HCT116 (cell line): ENCODE measurements around the gene SLC13A3. TPM values are rescaled to one million over a fixed set of nuclear protein-coding genes. Genes with fewer than 3 reads are reported as not detected.

ENCODE experiments used
- ATAC-seq: fragments of 200-7000 bp; cut with Tn5 transposase; 2 replicates; pipeline ENCODE4 v1.9.1; 2020; ENCODE audit warnings: mild to moderate bottlenecking, moderate library complexity
- BruUV-seq: library from RNA; stranded (reverse); fragments of 400-500 nt; replicated peaks from 2 replicates; lab custom pipeline; 2021; lab: Mats Ljungman, UMichigan
- CTCF ChIA-PET: fragments of 300-600 bp; sonication (Branson Sonifier 250); formaldehyde crosslinking; loops from one replicate; lab custom pipeline; 2021; ENCODE audit warnings: antibody characterized with exemption; lab: Charles Lee
- POLR2A ChIA-PET: fragments of 300-600, 350-600 bp; sonication (Branson Sonifier 250); formaldehyde crosslinking; loops from one replicate; lab custom pipeline; 2021; ENCODE audit warnings: antibody characterized with exemption; lab: Charles Lee
- RAD21 ChIA-PET, 2 experiments: fragments of 300-600 bp; sonication (Branson Sonifier 250); formaldehyde crosslinking; loops; one replicate each; lab custom pipeline; 2023; ENCODE audit warnings: low total read pairs in 2 of 2; ENCODE audit not compliant: uncharacterized antibody in 2 of 2, unreplicated experiment in 2 of 2, low non-redundant PET in 1 of 2; lab: Charles Lee
- DNase-seq: peaks from one replicate; pipeline ENCODE4 v3.0.0-alpha.2; 2010; ENCODE audit warnings: low read depth, low spot score
- H2AFZ ChIP-seq: fragments of 200-600 bp; shearing (Covaris generic), sonication (generic); 2 replicates; pipeline ENCODE4 v1.6.1; 2017; ENCODE audit warnings: low read depth, mixed run types, mixed read lengths, antibody characterized with exemption, low read length; ENCODE audit not compliant: poor library complexity, severe bottlenecking
- H3K27ac ChIP-seq: 2 replicates; pipeline ENCODE4 v1.5.1; 2012; ENCODE audit warnings: low read depth, low read length
- H3K27me3 ChIP-seq: fragments of 200-600 bp; sonication (generic); 2 replicates; pipeline ENCODE4 v1.6.1; 2016; ENCODE audit warnings: mixed run types, low read length, mixed read lengths; ENCODE audit not compliant: insufficient read depth
- H3K36me3 ChIP-seq, 2 experiments: fragments of 200-500 bp in 1 of 2; fragments of 200-600 bp in 1 of 2; sonication (Bioruptor generic) in 1 of 2; sonication (generic) in 1 of 2; 2 replicates each; pipeline versions ENCODE4 v1.5.1 to v1.6.1; 2014 to 2016; ENCODE audit warnings: low read length in 2 of 2, inconsistent platforms in 1 of 2, mixed read lengths in 1 of 2, mixed run types in 1 of 2; ENCODE audit not compliant: insufficient read depth in 2 of 2, control insufficient read depth in 1 of 2
- H3K4me1 ChIP-seq, 2 experiments: fragments of 200-600 bp in 1 of 2; sonication (generic) in 1 of 2; 2 replicates each; pipeline versions ENCODE4 v1.5.1 to v1.6.1; 2012 to 2017; ENCODE audit warnings: low read length in 2 of 2, inconsistent platforms in 1 of 2, mild to moderate bottlenecking in 1 of 2, mixed read lengths in 1 of 2, mixed run types in 1 of 2, moderate library complexity in 1 of 2; ENCODE audit not compliant: insufficient read depth in 2 of 2, control insufficient read depth in 1 of 2
- H3K4me2 ChIP-seq: fragments of 200-600 bp; sonication (generic); 2 replicates; pipeline ENCODE4 v1.6.1; 2017; ENCODE audit warnings: mixed run types, low read length, mixed read lengths
- H3K4me3 ChIP-seq, 2 experiments: fragments of 200-600 bp in 1 of 2; sonication (generic) in 1 of 2; replicated peaks in 1 of 2; 2 replicates each; pipeline ENCODE4 v1.5.1; 2011 to 2016; ENCODE audit warnings: low read length in 2 of 2, control low read depth in 1 of 2, low read depth in 1 of 2, mild to moderate bottlenecking in 1 of 2, mixed read lengths in 1 of 2, mixed run types in 1 of 2
- H3K79me2 ChIP-seq: fragments of 200-600 bp; sonication (generic); 2 replicates; pipeline ENCODE4 v1.6.1; 2017; ENCODE audit warnings: mild to moderate bottlenecking, mixed run types, low read length, moderate library complexity, mixed read lengths; ENCODE audit not compliant: insufficient read depth
- H3K9ac ChIP-seq: fragments of 200-600 bp; sonication (generic); 2 replicates; pipeline ENCODE4 v1.6.1; 2016; ENCODE audit warnings: low read length, mixed read lengths
- H3K9me2 ChIP-seq: fragments of 200-600 bp; sonication (generic), shearing (Covaris generic); 2 replicates; pipeline ENCODE4 v1.6.1; 2017; ENCODE audit warnings: mixed run types, mild to moderate bottlenecking, moderate library complexity; ENCODE audit not compliant: insufficient read depth
- H3K9me3 ChIP-seq, 2 experiments: fragments of 200-500 bp in 1 of 2; fragments of 200-600 bp in 1 of 2; sonication (Bioruptor generic) in 1 of 2; sonication (generic) in 1 of 2; 2 replicates each; pipeline ENCODE4 v1.6.1; 2014 to 2017; ENCODE audit warnings: low read length in 2 of 2, mixed read lengths in 2 of 2, inconsistent platforms in 1 of 2, low read depth in 1 of 2, mild to moderate bottlenecking in 1 of 2, mixed run types in 1 of 2, moderate library complexity in 1 of 2; ENCODE audit not compliant: control insufficient read depth in 1 of 2, insufficient read depth in 1 of 2
- H4K20me1 ChIP-seq: fragments of 200-600 bp; sonication (generic), shearing (Covaris generic); 2 replicates; pipeline ENCODE4 v1.6.1; 2017; ENCODE audit warnings: mixed run types, mild to moderate bottlenecking, moderate library complexity; ENCODE audit not compliant: insufficient read depth
- CBX3 ChIP-seq: IDR thresholded peaks from 2 replicates; pipeline ENCODE4 v1.6.1; 2012; ENCODE audit warnings: low read depth
- CEBPB ChIP-seq: IDR thresholded peaks from 2 replicates; pipeline ENCODE4 v1.6.1; 2012; ENCODE audit warnings: low read depth
- EGR1 ChIP-seq: IDR thresholded peaks from 2 replicates; pipeline ENCODE4 v1.6.1; 2012; ENCODE audit warnings: low read depth
- ELF1 ChIP-seq: IDR thresholded peaks from 2 replicates; pipeline ENCODE4 v1.6.1; 2012; ENCODE audit warnings: low read depth, borderline replicate concordance
- EZH2 ChIP-seq: fragments of 200-600 bp; sonication (generic); IDR thresholded peaks from 2 replicates; pipeline ENCODE4 v1.6.1; 2017; ENCODE audit warnings: antibody characterized with exemption, mixed run types
- EZH2phosphoT487 ChIP-seq: fragments of 200-600 bp; IDR thresholded peaks from 2 replicates; pipeline ENCODE4 v1.6.1; 2018; ENCODE audit warnings: antibody characterized with exemption, borderline replicate concordance
- FOSL1 ChIP-seq: IDR thresholded peaks from 2 replicates; pipeline ENCODE4 v1.6.1; 2012; ENCODE audit warnings: low read depth
- JUND ChIP-seq: IDR thresholded peaks from 2 replicates; pipeline ENCODE4 v1.6.1; 2012
- POLR2A ChIP-seq: IDR thresholded peaks from 2 replicates; pipeline ENCODE4 v1.7.0; 2011; ENCODE audit warnings: borderline replicate concordance; ENCODE audit not compliant: insufficient read depth, insufficient read length; ENCODE audit errors: extremely low read depth
- RAD21 ChIP-seq: IDR thresholded peaks from 2 replicates; pipeline ENCODE4 v1.6.1; 2012; ENCODE audit warnings: low read depth, mild to moderate bottlenecking
- SP1 ChIP-seq: IDR thresholded peaks from 2 replicates; pipeline ENCODE4 v1.6.1; 2012; ENCODE audit warnings: low read depth
- SRF ChIP-seq: IDR thresholded peaks from 2 replicates; pipeline ENCODE4 v1.6.1; 2012; ENCODE audit warnings: low read depth
- YY1 ChIP-seq: IDR thresholded peaks from 2 replicates; pipeline ENCODE4 v1.6.1; 2011; ENCODE audit warnings: low read length, low read depth, moderate library complexity, mild to moderate bottlenecking; ENCODE audit not compliant: insufficient replicate concordance; ENCODE audit errors: extremely low read depth
- ZFX ChIP-seq: fragments of 450-650 bp; IDR thresholded peaks from 2 replicates; pipeline ENCODE4 v1.6.1; 2017
- intact Hi-C: fragments of 100-400 bp; cut with micrococcal nuclease; formaldehyde crosslinking; loops from 2 replicates; pipeline ENCODE4 v1.10.0; 2022
- total RNA-seq: library from RNA; stranded (reverse); gene quantifications from one replicate; pipeline ENCODE4 v1.2.1, GENCODE V29; 2021; ENCODE audit not compliant: unreplicated experiment
- TF ChIP-seq, protein P1 (sequence below): IDR thresholded peaks from 2 replicates; pipeline ENCODE4 v1.6.1; 2012
- TF ChIP-seq, protein P2 (sequence below): IDR thresholded peaks from 2 replicates; pipeline ENCODE4 v1.6.1; 2012; ENCODE audit warnings: low read depth
- TF ChIP-seq, protein P3 (sequence below): IDR thresholded peaks from 2 replicates; pipeline ENCODE4 v1.6.1; 2012

Gene SLC13A3
- total RNA-seq, 1 experiment from 2014 or later, result not detected

DNA sequence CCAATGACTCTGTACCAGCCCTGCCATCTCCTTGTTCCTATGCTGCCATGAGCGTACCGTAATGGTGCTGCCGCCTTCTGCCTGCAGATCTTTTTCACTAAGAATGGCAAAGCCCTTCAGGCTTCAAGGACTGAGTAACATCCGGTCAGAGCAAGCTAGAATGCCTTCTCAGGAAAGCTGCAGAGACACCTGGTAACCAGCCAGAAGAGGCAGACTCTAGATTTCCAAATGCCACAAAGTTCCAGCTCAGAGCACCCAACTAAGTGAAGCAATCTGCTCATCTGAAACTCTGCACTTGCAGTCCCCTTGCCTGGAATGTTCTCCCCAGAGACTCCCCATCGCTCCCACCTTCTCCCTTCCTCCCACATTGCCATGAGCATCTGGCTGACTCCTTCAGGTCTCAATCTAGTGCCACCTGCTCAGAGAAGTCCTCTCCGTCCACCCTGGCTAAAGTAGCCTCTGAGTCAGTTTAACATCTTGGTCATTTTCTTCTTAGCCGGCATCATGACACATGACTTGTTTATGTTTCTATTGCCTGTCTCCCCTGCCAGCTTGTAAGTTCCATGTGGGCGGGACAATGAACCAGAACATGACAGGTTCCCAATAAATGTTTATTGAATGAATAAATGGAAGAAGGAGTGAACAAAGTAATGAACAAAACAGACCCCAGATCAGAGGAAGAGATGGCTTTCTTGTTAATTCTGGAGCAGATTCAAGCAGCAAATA, 93.9 kb downstream of the SLC13A3 start:
- Histone ChIP-seq H3K4me1 (peaks cover 4 to 8% of the 10 kb centered on the region in 2 experiments; a peak in 2 of 4 replicates), H3K36me3 (no peaks in the 10 kb centered on the region), H3K9ac (no peak overlapping the region), H3K27me3 (no peaks in the 10 kb centered on the region), H3K9me3 (no peaks in the 10 kb centered on the region), H3K9me2 (no peaks in the 10 kb centered on the region), H3K27ac (no peak overlapping the region), H3K4me2 (no peak overlapping the region), H3K79me2 (no peaks in the 10 kb centered on the region), H2AFZ (no peak overlapping the region), H3K4me3 (no peak overlapping the region), H4K20me1 (no peaks in the 10 kb centered on the region)
- ChIA-PET RAD21 (no interaction called here), CTCF (interaction anchor here (0.9 kb wide), 1 partner anchor 25 kb away, joined by 3 read pairs; no protein-coding TSS in a partner anchor), POLR2A (no interaction called here)
- no TSS peak for BruUV-seq
- TF ChIP-seq EGR1 (no peak), SRF (no peak), EZH2phosphoT487 (no peak), FOSL1 (no peak), CEBPB (no peak), YY1 (no peak), SP1 (no peak), ZFX (no peak), CBX3 (no peak), EZH2 (no peak), ELF1 (no peak), JUND (no peak), RAD21 (no peak), POLR2A (no peak)
- TF ChIP-seq, protein P1, sequence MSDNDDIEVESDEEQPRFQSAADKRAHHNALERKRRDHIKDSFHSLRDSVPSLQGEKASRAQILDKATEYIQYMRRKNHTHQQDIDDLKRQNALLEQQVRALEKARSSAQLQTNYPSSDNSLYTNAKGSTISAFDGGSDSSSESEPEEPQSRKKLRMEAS, result no peak
- TF ChIP-seq, protein P2, sequence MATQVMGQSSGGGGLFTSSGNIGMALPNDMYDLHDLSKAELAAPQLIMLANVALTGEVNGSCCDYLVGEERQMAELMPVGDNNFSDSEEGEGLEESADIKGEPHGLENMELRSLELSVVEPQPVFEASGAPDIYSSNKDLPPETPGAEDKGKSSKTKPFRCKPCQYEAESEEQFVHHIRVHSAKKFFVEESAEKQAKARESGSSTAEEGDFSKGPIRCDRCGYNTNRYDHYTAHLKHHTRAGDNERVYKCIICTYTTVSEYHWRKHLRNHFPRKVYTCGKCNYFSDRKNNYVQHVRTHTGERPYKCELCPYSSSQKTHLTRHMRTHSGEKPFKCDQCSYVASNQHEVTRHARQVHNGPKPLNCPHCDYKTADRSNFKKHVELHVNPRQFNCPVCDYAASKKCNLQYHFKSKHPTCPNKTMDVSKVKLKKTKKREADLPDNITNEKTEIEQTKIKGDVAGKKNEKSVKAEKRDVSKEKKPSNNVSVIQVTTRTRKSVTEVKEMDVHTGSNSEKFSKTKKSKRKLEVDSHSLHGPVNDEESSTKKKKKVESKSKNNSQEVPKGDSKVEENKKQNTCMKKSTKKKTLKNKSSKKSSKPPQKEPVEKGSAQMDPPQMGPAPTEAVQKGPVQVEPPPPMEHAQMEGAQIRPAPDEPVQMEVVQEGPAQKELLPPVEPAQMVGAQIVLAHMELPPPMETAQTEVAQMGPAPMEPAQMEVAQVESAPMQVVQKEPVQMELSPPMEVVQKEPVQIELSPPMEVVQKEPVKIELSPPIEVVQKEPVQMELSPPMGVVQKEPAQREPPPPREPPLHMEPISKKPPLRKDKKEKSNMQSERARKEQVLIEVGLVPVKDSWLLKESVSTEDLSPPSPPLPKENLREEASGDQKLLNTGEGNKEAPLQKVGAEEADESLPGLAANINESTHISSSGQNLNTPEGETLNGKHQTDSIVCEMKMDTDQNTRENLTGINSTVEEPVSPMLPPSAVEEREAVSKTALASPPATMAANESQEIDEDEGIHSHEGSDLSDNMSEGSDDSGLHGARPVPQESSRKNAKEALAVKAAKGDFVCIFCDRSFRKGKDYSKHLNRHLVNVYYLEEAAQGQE, result no peak
- TF ChIP-seq, protein P3, sequence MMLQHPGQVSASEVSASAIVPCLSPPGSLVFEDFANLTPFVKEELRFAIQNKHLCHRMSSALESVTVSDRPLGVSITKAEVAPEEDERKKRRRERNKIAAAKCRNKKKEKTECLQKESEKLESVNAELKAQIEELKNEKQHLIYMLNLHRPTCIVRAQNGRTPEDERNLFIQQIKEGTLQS, result no peak
- ATAC-seq (no peak), DNase-seq (no peak)
- intact Hi-C loops, result no loop called here
